Smooth muscle cell (in vitro differentiated cells): ENCODE data around the gene DAO. TPM values are rescaled to one million over a fixed set of nuclear protein-coding genes. Genes with fewer than 3 reads are reported as not detected.

ENCODE experiments used
- DNase-seq: peaks from one replicate; lab custom pipeline; 2025; ENCODE audit not compliant: unreplicated experiment; lab: John Stamatoyannopoulos, UW
- H2AFZ ChIP-seq: fragments of 200-600 bp; sonication (generic); 2 replicates; pipeline ENCODE4 v1.6.0; 2016; ENCODE audit warnings: antibody characterized with exemption, low read depth, mild to moderate bottlenecking
- H3F3A ChIP-seq: fragments of 200-600 bp; sonication (generic); 2 replicates; pipeline ENCODE4 v1.6.0; 2017; ENCODE audit warnings: antibody characterized with exemption, low read depth
- H3K27ac ChIP-seq: fragments of 200-600 bp; sonication (generic); 2 replicates; pipeline ENCODE4 v1.5.1; 2016; ENCODE audit warnings: low read depth, mild to moderate bottlenecking
- H3K27me3 ChIP-seq: fragments of 200-600 bp; sonication (generic); 2 replicates; pipeline ENCODE4 v1.6.1; 2016; ENCODE audit warnings: low read depth, mild to moderate bottlenecking
- H3K36me3 ChIP-seq: fragments of 200-600 bp; sonication (generic); 2 replicates; pipeline ENCODE4 v1.5.1; 2016; ENCODE audit warnings: low read depth
- H3K4me1 ChIP-seq: fragments of 200-600 bp; sonication (generic); 2 replicates; pipeline ENCODE4 v1.5.1; 2016; ENCODE audit warnings: low read depth
- H3K4me2 ChIP-seq: fragments of 200-600 bp; sonication (generic); 2 replicates; pipeline ENCODE4 v1.6.0; 2016; ENCODE audit warnings: mild to moderate bottlenecking
- H3K4me3 ChIP-seq: fragments of 200-600 bp; sonication (generic); 2 replicates; pipeline ENCODE4 v1.5.1; 2016; ENCODE audit warnings: mild to moderate bottlenecking
- H3K79me2 ChIP-seq: fragments of 200-600 bp; sonication (generic); 2 replicates; pipeline ENCODE4 v1.6.0; 2016; ENCODE audit warnings: low read depth, mild to moderate bottlenecking
- H3K9ac ChIP-seq: fragments of 200-600 bp; sonication (generic); 2 replicates; pipeline ENCODE4 v1.6.0; 2016; ENCODE audit warnings: low read depth
- H3K9me3 ChIP-seq: fragments of 200-600 bp; sonication (generic); replicated peaks from 2 replicates; pipeline ENCODE4 v1.5.1; 2016; ENCODE audit warnings: low read depth
- H4K20me1 ChIP-seq: fragments of 200-600 bp; sonication (generic); 2 replicates; pipeline ENCODE4 v1.6.0; 2016; ENCODE audit warnings: low read depth
- CTCF ChIP-seq: fragments of 200-600 bp; sonication (generic); IDR thresholded peaks from 2 replicates; pipeline ENCODE4 v1.5.1; 2017; ENCODE audit warnings: borderline replicate concordance, mild to moderate bottlenecking, antibody characterized with exemption; ENCODE audit not compliant: insufficient read depth, poor library complexity, severe bottlenecking
- WGBS: methylation state at CpG from one replicate; pipeline ENCODE4 v1.1.7; 2016; ENCODE audit warnings: low lambda C conversion rate; 5-methylcytosine and 5-hydroxymethylcytosine counted together
- polyA plus RNA-seq: library from polyadenylated mRNA; unstranded; fragments of >200 nt; fragmentation: Nextera tagmentation; extraction: Ambion mirVana; gene quantifications from 2 replicates; pipeline ENCODE4 v1.2.1, GENCODE V29; 2016
- total RNA-seq: library from RNA; depleted of rRNA; stranded (reverse); fragments of >200 nt; gene quantifications from 2 replicates; pipeline ENCODE4 v1.2.3, GENCODE V29; 2014

The DAO gene
- total and polyA plus RNA-seq, 2 experiments from 2014 or later, result not detected

- no peaks in the 10 kb centered on the region for H3K9me3 ChIP-seq
- no peak overlapping the region for H3K4me3 ChIP-seq
- no peak overlapping the region for H2AFZ ChIP-seq
- no peak overlapping the region for H3K9ac ChIP-seq
- H3K36me3 ChIP-seq, result no peaks in the 10 kb centered on the region
- no peak overlapping the region for H3K4me2 ChIP-seq
- H3F3A ChIP-seq, result no peaks in the 10 kb centered on the region
- no peak overlapping the region for H3K27ac ChIP-seq
- H4K20me1 ChIP-seq, result no peaks in the 10 kb centered on the region
- H3K27me3 ChIP-seq, result no peaks in the 10 kb centered on the region
- WGBS, result 89% methylated on average over 3 of the region's 3 CpGs
- H3K79me2 ChIP-seq, result no peaks in the 10 kb centered on the region
- no peak for TF ChIP-seq CTCF
- DNase-seq, result no peak
- H3K4me1 ChIP-seq, result no peaks in the 10 kb centered on the region
Measured at GRCh38 chr12:108875682-108876361, 4.1 kb upstream of the DAO start.

DNA sequence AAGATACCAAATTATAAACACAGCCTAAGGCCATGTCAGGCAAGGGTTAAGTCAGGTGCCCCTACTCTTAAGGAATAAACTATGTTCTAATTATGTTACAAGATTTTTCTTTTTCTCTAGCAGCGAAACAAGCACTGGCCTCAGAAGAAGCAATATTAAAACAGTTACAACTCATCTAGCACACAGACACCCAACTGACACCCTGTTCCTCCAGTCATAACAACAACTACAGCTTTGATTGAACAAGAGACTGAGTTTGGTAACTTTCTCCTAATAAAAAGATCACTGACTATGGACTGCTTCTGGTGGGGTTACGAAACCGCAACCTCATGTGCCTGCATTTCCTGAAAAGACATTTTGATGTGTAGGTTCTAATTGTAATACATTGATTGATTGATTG lies 3.3 kb upstream of the DAO start:
- TF ChIP-seq CTCF, result no peak
- no peak overlapping the region for H3K27ac ChIP-seq
- no peaks in the 10 kb centered on the region for H3K9me3 ChIP-seq
- DNase-seq, result no peak
- no peak overlapping the region for H3K9ac ChIP-seq
- H3F3A ChIP-seq, result no peaks in the 10 kb centered on the region
- H2AFZ ChIP-seq, result no peak overlapping the region
- no peaks in the 10 kb centered on the region for H3K79me2 ChIP-seq
- no peaks in the 10 kb centered on the region for H4K20me1 ChIP-seq
- 95% methylated on average over 3 of the region's 3 CpGs for WGBS
- H3K36me3 ChIP-seq, result no peaks in the 10 kb centered on the region
- no peak overlapping the region for H3K4me2 ChIP-seq
- H3K27me3 ChIP-seq, result no peaks in the 10 kb centered on the region
- no peaks in the 10 kb centered on the region for H3K4me1 ChIP-seq
- no peak overlapping the region for H3K4me3 ChIP-seq

DNA sequence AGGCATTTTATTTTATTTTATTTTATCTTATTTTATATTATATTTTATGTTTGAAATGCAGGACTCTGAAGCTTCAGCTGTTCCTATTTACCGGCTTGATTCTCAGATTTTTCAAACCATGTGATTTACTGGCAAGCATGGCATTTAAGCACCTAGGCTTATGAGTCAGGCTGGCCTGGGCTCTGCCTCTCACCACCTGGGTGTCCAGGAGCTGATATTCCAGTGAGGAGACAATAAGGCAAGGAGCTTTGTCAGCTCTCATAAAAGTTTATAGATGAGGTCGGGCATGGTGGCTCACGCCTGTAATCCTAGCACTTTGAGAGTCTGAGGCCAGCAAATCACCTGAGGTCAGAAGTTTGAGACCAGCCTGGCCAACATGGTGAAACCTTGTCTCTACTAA lies 2.1 kb downstream of the DAO start:
- no peak overlapping the region for H3K4me3 ChIP-seq
- no peak for TF ChIP-seq CTCF
- no peak overlapping the region for H3K9ac ChIP-seq
- no peaks in the 10 kb centered on the region for H3K79me2 ChIP-seq
- WGBS, result 66% methylated on average over 3 of the region's 3 CpGs
- H3K4me2 ChIP-seq, result no peak overlapping the region
- no peaks in the 10 kb centered on the region for H3K9me3 ChIP-seq
- H3F3A ChIP-seq, result no peaks in the 10 kb centered on the region
- H4K20me1 ChIP-seq, result no peaks in the 10 kb centered on the region
- no peaks in the 10 kb centered on the region for H3K36me3 ChIP-seq
- H2AFZ ChIP-seq, result no peak overlapping the region
- no peaks in the 10 kb centered on the region for H3K27me3 ChIP-seq
- no peak overlapping the region for H3K27ac ChIP-seq
- DNase-seq, result no peak
- H3K4me1 ChIP-seq, result no peaks in the 10 kb centered on the region
